K562 (cell line): ENCODE data around the gene GRAMD1B. TPM values are rescaled to one million over a fixed set of nuclear protein-coding genes. Genes with fewer than 3 reads are reported as not detected.

ENCODE experiments used
- ATAC-seq: fragments of 200-7000 bp; cut with Tn5 transposase; 3 replicates; pipeline ENCODE4 v1.9.1; 2020; ENCODE audit warnings: moderate library complexity
- BruUV-seq: library from RNA; stranded (reverse); fragments of 400-500 nt; replicated peaks from 2 replicates; lab custom pipeline; 2021; lab: Mats Ljungman, UMichigan
- CTCF ChIA-PET: fragments of 300-600 bp; formaldehyde crosslinking; extraction: SDS; loops from one replicate; lab custom pipeline; 2021; ENCODE audit warnings: low intra/inter-chr PET ratio; lab: Yijun Ruan, JAX
- POLR2A ChIA-PET: fragments of 300-600, 350-650 bp; sonication (Branson Sonifier 250); formaldehyde crosslinking; extraction: SDS; loops from one replicate; lab custom pipeline; 2021; ENCODE audit warnings: antibody characterized with exemption, inconsistent platforms; lab: Yijun Ruan, JAX
- DNase-seq, 4 experiments: peaks; one replicate each; pipeline versions ENCODE4 v3.0.0 to v3.0.0-alpha.2; 2011 to 2018; ENCODE audit warnings: low spot score in 3 of 4, mixed read lengths in 3 of 4; ENCODE audit errors: extremely low read depth in 1 of 4
- FAIRE-seq: peaks from 2 replicates; lab custom pipeline; 2011; peaks lifted over from hg19 to GRCh38; lab: Jason Lieb, UNC
- H2AFZ ChIP-seq: 2 replicates; pipeline ENCODE4 v1.6.0; 2011; ENCODE audit warnings: low read depth, low read length, control low read depth, inconsistent platforms
- H3K27ac ChIP-seq: fragments of 200-600 bp; 3 replicates; pipeline ENCODE4 v1.8.0; 2011; ENCODE audit warnings: low read depth, mild to moderate bottlenecking, control low read depth, inconsistent platforms, low read length, moderate library complexity, mixed read lengths; ENCODE audit errors: extremely low read depth
- H3K27me3 ChIP-seq, 2 experiments: fragments of 300-600 bp in 1 of 2; 2 replicates in 1 of 2; 3 replicates in 1 of 2; pipeline versions ENCODE4 v1.6.0 to v1.8.0; 2011; ENCODE audit warnings: inconsistent platforms in 2 of 2, low read length in 2 of 2, mild to moderate bottlenecking in 1 of 2, mixed read lengths in 1 of 2, moderate library complexity in 1 of 2; ENCODE audit not compliant: control insufficient read depth in 2 of 2, insufficient read depth in 2 of 2
- H3K36me3 ChIP-seq: fragments of 300-600 bp; 3 replicates; pipeline ENCODE4 v1.8.0; 2011; ENCODE audit warnings: mild to moderate bottlenecking, low read length, inconsistent platforms; ENCODE audit not compliant: control insufficient read depth, insufficient read depth
- H3K4me1 ChIP-seq, 2 experiments: fragments of 200-600 bp in 1 of 2; replicated peaks in 1 of 2; 2 replicates in 1 of 2; 3 replicates in 1 of 2; pipeline versions ENCODE4 v1.5.1 to v1.8.0; 2011; ENCODE audit warnings: inconsistent platforms in 2 of 2, low read length in 2 of 2, mild to moderate bottlenecking in 1 of 2, mixed read lengths in 1 of 2, moderate library complexity in 1 of 2; ENCODE audit not compliant: control insufficient read depth in 2 of 2, insufficient read depth in 2 of 2
- H3K4me2 ChIP-seq: 2 replicates; pipeline ENCODE4 v1.6.1; 2011; ENCODE audit warnings: low read length, control low read depth, inconsistent platforms, mixed read lengths; ENCODE audit not compliant: insufficient read depth
- H3K4me3 ChIP-seq: fragments of 200-600 bp; sonication (generic), shearing (Covaris generic); 2 replicates; pipeline ENCODE4 v1.5.1; 2016; ENCODE audit warnings: control low read depth, inconsistent platforms
- H3K79me2 ChIP-seq: fragments of 200-600 bp; 3 replicates; pipeline ENCODE4 v1.8.0; 2011; ENCODE audit warnings: low read length, inconsistent platforms; ENCODE audit not compliant: control insufficient read depth, insufficient read depth
- H3K9ac ChIP-seq, 2 experiments: 2 replicates each; pipeline versions ENCODE4 v1.6.0 to v1.6.1; 2011; ENCODE audit warnings: low read depth in 2 of 2, low read length in 2 of 2, control low read depth in 1 of 2, inconsistent platforms in 1 of 2, mild to moderate bottlenecking in 1 of 2, mixed read lengths in 1 of 2; ENCODE audit not compliant: insufficient read depth in 1 of 2
- H3K9me1 ChIP-seq: one replicate; pipeline ENCODE4 v1.6.0; 2011; ENCODE audit warnings: inconsistent platforms, mild to moderate bottlenecking, low read length, moderate library complexity; ENCODE audit not compliant: control insufficient read depth, insufficient read depth
- H3K9me3 ChIP-seq: replicated peaks from 2 replicates; pipeline ENCODE4 v1.5.1; 2011; ENCODE audit warnings: low read depth, low read length, inconsistent platforms; ENCODE audit not compliant: control insufficient read depth, insufficient read depth
- H4K20me1 ChIP-seq: replicated peaks from 2 replicates; pipeline ENCODE4 v1.6.1; 2011; ENCODE audit warnings: low read length, inconsistent platforms, mixed read lengths; ENCODE audit not compliant: control insufficient read depth, insufficient read depth
- DEAF1 ChIP-seq: fragments of 450-650 bp; formaldehyde crosslinking; IDR thresholded peaks from 2 replicates; pipeline ENCODE4 v1.4.0; 2020; ENCODE audit warnings: mild to moderate bottlenecking, moderate library complexity
- RAD21 ChIP-seq, 2 experiments: fragments of 250-450 bp in 1 of 2; fragments of 450-650 bp in 1 of 2; sonication (Bioruptor Pico) in 1 of 2; formaldehyde crosslinking in 1 of 2; IDR thresholded peaks in 1 of 2; conservative IDR thresholded peaks in 1 of 2; 2 replicates each; pipeline versions ENCODE4 v1.4.0 to v1.8.0; 2020 to 2022; ENCODE audit warnings: mild to moderate bottlenecking in 2 of 2, moderate library complexity in 1 of 2
- REST ChIP-seq, 2 experiments: fragments of 450-650 bp; formaldehyde crosslinking in 1 of 2; IDR thresholded peaks; 2 replicates each; pipeline versions ENCODE4 v1.4.0 to v1.6.1; 2014 to 2020; ENCODE audit warnings: mild to moderate bottlenecking in 2 of 2, borderline replicate concordance in 1 of 2, low read depth in 1 of 2
- SMC3 ChIP-seq: conservative IDR thresholded peaks from 2 replicates; pipeline ENCODE4 v1.6.1; 2011; ENCODE audit warnings: low read depth, low read length, improper control_type of control experiment; ENCODE audit not compliant: insufficient read depth
- YY1 ChIP-seq, 3 experiments: IDR thresholded peaks; 2 replicates each; pipeline ENCODE4 v1.6.1; 2011; ENCODE audit warnings: low read length in 2 of 3, mild to moderate bottlenecking in 2 of 3, moderate library complexity in 2 of 3, borderline replicate concordance in 1 of 3, control low read depth in 1 of 3, low read depth in 1 of 3; ENCODE audit not compliant: insufficient read depth in 3 of 3, insufficient replicate concordance in 2 of 3, control insufficient read depth in 1 of 3, insufficient read length in 1 of 3; ENCODE audit errors: extremely low read depth in 1 of 3
- ZBTB1 ChIP-seq: sonication (generic); formaldehyde crosslinking; IDR thresholded peaks from 2 replicates; pipeline ENCODE4 v1.8.1; 2023; ENCODE audit warnings: missing genetic modification reagents, low read depth, mild to moderate bottlenecking, borderline replicate concordance
- WGBS: fragments of 100-300 bp; shearing (Covaris generic); methylation state at CpG from one replicate; pipeline ENCODE4 v1.1.6; 2016; ENCODE audit warnings: low coverage, mixed read lengths; ENCODE audit not compliant: insufficient coverage; ENCODE audit errors: missing lambda C conversion rate; 5-methylcytosine and 5-hydroxymethylcytosine counted together
- in situ Hi-C: fragments of 300-500 bp; cut with MboI; formaldehyde crosslinking; loops from 4 replicates; pipeline ENCODE4 v1.15.0; 2018; ENCODE audit warnings: inconsistent platforms, mixed read lengths
- intact Hi-C: fragments of 100-400 bp; cut with micrococcal nuclease; formaldehyde crosslinking; loops from 2 replicates; pipeline ENCODE4 v1.14.2; 2022
- polyA plus RNA-seq, 8 experiments: library from polyadenylated mRNA; depleted of rRNA in 4 of 8; stranded (reverse) in 5 of 8; unstranded in 3 of 8; fragments of >200 nt; fragmentation: Nextera tagmentation in 2 of 8; fragmentation: Illumina TruSeq in 1 of 8; extraction: Ambion mirVana in 2 of 8; extraction: Trizol in 1 of 8; gene quantifications; 2 replicates each; pipeline versions ENCODE4 v1.2.1 to v1.2.3, GENCODE V29; 2011 to 2014; ENCODE audit warnings: inconsistent platforms in 1 of 8, missing spikeins in 1 of 8
- total RNA-seq, 7 experiments: library from RNA; depleted of rRNA in 6 of 7; stranded (reverse); fragments of >200 nt in 6 of 7; fragmentation: Illumina TruSeq in 2 of 7; extraction: Trizol in 2 of 7; gene quantifications; 2 replicates each; pipeline versions ENCODE4 v1.2.1 to v1.2.3, GENCODE V29; 2011 to 2021; ENCODE audit warnings: low replicate concordance in 1 of 7

The GRAMD1B gene
- total and polyA plus RNA-seq, 9 of the 15 experiments (the other 6 are each of a cell fraction or from before 2014, with no cell fraction given) = 0.31 TPM; not detected in 8

GRCh38 chr11:123407130-123407995 lies 22.7 kb upstream of the GRAMD1B start:
- H3K4me1 ChIP-seq = no peaks in the 10 kb centered on the region
- no peaks in the 10 kb centered on the region for H3K9me3 ChIP-seq
- no peaks in the 10 kb centered on the region for H4K20me1 ChIP-seq
- H3K4me3 ChIP-seq = no peak overlapping the region
- BruUV-seq = no TSS peak
- ChIA-PET POLR2A (interaction anchor here (0.6 to 1.7 kb wide), 4 partner anchors 45 to 109 kb away, joined by 3 to 4 read pairs (median 3); no protein-coding TSS in a partner anchor), CTCF (interaction anchor here (1.3 to 1.5 kb wide), 2 partner anchors 70 to 71 kb away, joined by 5 to 10 read pairs; no protein-coding TSS in a partner anchor)
- no peaks in the 10 kb centered on the region for H3K9me1 ChIP-seq
- peak; percentile 83 for ATAC-seq
- 2% methylated on average over 7 of the region's 7 CpGs for WGBS
- H3K79me2 ChIP-seq = no peaks in the 10 kb centered on the region
- no peaks in the 10 kb centered on the region for H3K36me3 ChIP-seq
- no peak overlapping the region for H3K4me2 ChIP-seq
- no peak overlapping the region for H2AFZ ChIP-seq
- no peak overlapping the region for H3K9ac ChIP-seq
- intact Hi-C loops = loop anchor here (1.0 kb wide), 1 partner anchor 71 kb away; no protein-coding TSS in a partner anchor
- peak; percentile 70 for FAIRE-seq
- in situ Hi-C loops = no loop called here
- H3K27ac ChIP-seq = no peak overlapping the region
- DNase-seq = peak; percentile 21 to 53 (median 32)
- peaks cover 0 to 11% of the 10 kb centered on the region in 2 experiments; a peak in 2 of 5 replicates for H3K27me3 ChIP-seq
- TF ChIP-seq ZBTB1 (CRISPR knock-in tag) = no peak
- TF ChIP-seq RAD21 (CRISPR knock-in tag; conservative IDR thresholded peaks at IDR 0.05 in 1 of 2, IDR thresholded peaks at IDR 0.05 in 1 of 2) = peak; percentile 49 to 63
- TF ChIP-seq DEAF1 (CRISPR knock-in tag) = peak; percentile 37; the same call in 1 of the 2 replicates
- TF ChIP-seq SMC3 = peak; percentile 64
- peak; percentile 53 for TF ChIP-seq REST (IDR thresholded peaks at IDR 0.05; ENCODE audit: borderline replicate concordance)
- TF ChIP-seq REST (CRISPR knock-in tag; IDR thresholded peaks at IDR 0.05; ENCODE audit: low read depth) = no peak
- peak in 1 of 3 experiments; percentile 12 for TF ChIP-seq YY1 (IDR thresholded peaks at IDR 0.05; ENCODE audit: borderline replicate concordance in 1 of 3, control insufficient read depth in 1 of 3, extremely low read depth in 1 of 3, insufficient read depth in 3 of 3, insufficient read length in 1 of 3, insufficient replicate concordance in 2 of 3, low read depth in 1 of 3, low read length in 2 of 3)
